ENCODE results near the gene PDE4DIP.
"Not testable (repeated sequence)": the region's sequence is repeated elsewhere in the genome, so short reads cannot be mapped to it uniquely, and the experiment has no call there.

The PDE4DIP gene

GRCh38 chr1:148868924-148869633 is 24.9 kb downstream of the PDE4DIP start:
- not testable (repeated sequence) for DNase-seq (ENCODE audit: low read depth); H3K4me3 ChIP-seq (ENCODE audit: low read length)

- DNase-seq (ENCODE audit: low read depth); H3K4me3 ChIP-seq (ENCODE audit: low read length): not testable (repeated sequence)
These were observed 25.4 kb downstream of the PDE4DIP start for GRCh38 chr1:148869634-148869961.

GRCh38 chr1:148874408-148875388 is 30.5 kb downstream of the PDE4DIP start:
- DNase-seq (ENCODE audit: low read depth) = not testable (repeated sequence)

GRCh38 chr1:148879812-148880416 is 35.7 kb downstream of the PDE4DIP start:
- H3K4me3 ChIP-seq (ENCODE audit: low read length); DNase-seq (ENCODE audit: low read depth): not testable (repeated sequence)

More at GRCh38 chr1:148874408-148875388, 30.5 kb downstream of the PDE4DIP start:
- H3K4me3 ChIP-seq (ENCODE audit: low read length) = not testable (repeated sequence)

- not testable (repeated sequence) for H3K4me3 ChIP-seq (ENCODE audit: low read length); DNase-seq (ENCODE audit: low read depth)
These were observed 37.0 kb downstream of the PDE4DIP start for GRCh38 chr1:148881261-148881660.

GRCh38 chr1:148885219-148885618 is 41.0 kb downstream of the PDE4DIP start:
- not testable (repeated sequence) for H3K4me3 ChIP-seq (ENCODE audit: low read length); DNase-seq (ENCODE audit: low read depth)

GRCh38 chr1:148886293-148886692 is 42.1 kb downstream of the PDE4DIP start:
- not testable (repeated sequence) for H3K4me3 ChIP-seq (ENCODE audit: low read length); DNase-seq (ENCODE audit: low read depth)

GRCh38 chr1:148888597-148888996 is 44.4 kb downstream of the PDE4DIP start:
- H3K4me3 ChIP-seq (ENCODE audit: low read length); DNase-seq (ENCODE audit: low read depth): not testable (repeated sequence)

- not testable (repeated sequence) for H3K4me3 ChIP-seq (ENCODE audit: low read length); DNase-seq (ENCODE audit: low read depth)
These were observed 45.2 kb downstream of the PDE4DIP start for GRCh38 chr1:148889267-148890074.

- H3K4me3 ChIP-seq (ENCODE audit: low read length); DNase-seq (ENCODE audit: low read depth): not testable (repeated sequence)
These were observed 45.9 kb downstream of the PDE4DIP start for GRCh38 chr1:148890075-148890568.

GRCh38 chr1:148894360-148895352 is 50.4 kb downstream of the PDE4DIP start:
- not testable (repeated sequence) for H3K4me3 ChIP-seq (ENCODE audit: low read length); DNase-seq (ENCODE audit: low read depth)

- not testable (repeated sequence) for H3K4me3 ChIP-seq (ENCODE audit: low read length); DNase-seq (ENCODE audit: low read depth)
These were observed 55.8 kb downstream of the PDE4DIP start for GRCh38 chr1:148900026-148900425.

- not testable (repeated sequence) for DNase-seq (ENCODE audit: low read depth); H3K4me3 ChIP-seq (ENCODE audit: low read length)
These were observed 56.5 kb downstream of the PDE4DIP start for GRCh38 chr1:148900691-148901090.

- H3K4me3 ChIP-seq (ENCODE audit: low read length); DNase-seq (ENCODE audit: low read depth): not testable (repeated sequence)
These were observed 57.1 kb downstream of the PDE4DIP start for GRCh38 chr1:148901150-148901952.

- not testable (repeated sequence) for DNase-seq (ENCODE audit: low read depth); H3K4me3 ChIP-seq (ENCODE audit: low read length)
These were observed 57.7 kb downstream of the PDE4DIP start for GRCh38 chr1:148901953-148902341.

- DNase-seq (ENCODE audit: low read depth); H3K4me3 ChIP-seq (ENCODE audit: low read length): not testable (repeated sequence)
These were observed 65.1 kb downstream of the PDE4DIP start for GRCh38 chr1:148909219-148909826.
